Measurements from ENCODE around the gene PWP2. TPM values are rescaled to one million over a fixed set of nuclear protein-coding genes. Genes with fewer than 3 reads are reported as not detected.

The PWP2 gene
- total and polyA plus RNA-seq, 4 donors: 3.6 to 20.4 (median 9.6) TPM

- H3K36me3 ChIP-seq (ENCODE audit: control insufficient read depth in 4 of 4, insufficient read depth in 4 of 4, low read length in 4 of 4): peaks cover 11 to 45% (median 13%) of the 10 kb centered on the region in 4 donors
- H3K27ac ChIP-seq (ENCODE audit: low read depth in 1 of 2, low read length in 1 of 2): no peak overlapping the region
- TF ChIP-seq, protein P1, sequence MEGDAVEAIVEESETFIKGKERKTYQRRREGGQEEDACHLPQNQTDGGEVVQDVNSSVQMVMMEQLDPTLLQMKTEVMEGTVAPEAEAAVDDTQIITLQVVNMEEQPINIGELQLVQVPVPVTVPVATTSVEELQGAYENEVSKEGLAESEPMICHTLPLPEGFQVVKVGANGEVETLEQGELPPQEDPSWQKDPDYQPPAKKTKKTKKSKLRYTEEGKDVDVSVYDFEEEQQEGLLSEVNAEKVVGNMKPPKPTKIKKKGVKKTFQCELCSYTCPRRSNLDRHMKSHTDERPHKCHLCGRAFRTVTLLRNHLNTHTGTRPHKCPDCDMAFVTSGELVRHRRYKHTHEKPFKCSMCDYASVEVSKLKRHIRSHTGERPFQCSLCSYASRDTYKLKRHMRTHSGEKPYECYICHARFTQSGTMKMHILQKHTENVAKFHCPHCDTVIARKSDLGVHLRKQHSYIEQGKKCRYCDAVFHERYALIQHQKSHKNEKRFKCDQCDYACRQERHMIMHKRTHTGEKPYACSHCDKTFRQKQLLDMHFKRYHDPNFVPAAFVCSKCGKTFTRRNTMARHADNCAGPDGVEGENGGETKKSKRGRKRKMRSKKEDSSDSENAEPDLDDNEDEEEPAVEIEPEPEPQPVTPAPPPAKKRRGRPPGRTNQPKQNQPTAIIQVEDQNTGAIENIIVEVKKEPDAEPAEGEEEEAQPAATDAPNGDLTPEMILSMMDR (IDR thresholded peaks at IDR 0.05; ENCODE audit: control extremely low read depth, extremely low read depth): no peak
- no peaks in the 10 kb centered on the region for H3K9me3 ChIP-seq (ENCODE audit: control insufficient read depth in 4 of 4, insufficient read depth in 3 of 4, low read length in 3 of 4)
- ATAC-seq (ENCODE audit: insufficient read depth, low FRiP score) (no peak), DNase-seq (no peak)
- H3K27me3 ChIP-seq (ENCODE audit: control insufficient read depth in 3 of 3, insufficient read depth in 3 of 3, low read length in 2 of 3): no peaks in the 10 kb centered on the region
- 78 to 84% methylated on average over 15 of the region's 15 CpGs for WGBS, 2 donors
- H3K4me1 ChIP-seq (ENCODE audit: control insufficient read depth in 5 of 5, insufficient read depth in 5 of 5, low read length in 5 of 5): no peaks in the 10 kb centered on the region
- no peak overlapping the region for H3K9ac ChIP-seq (ENCODE audit: insufficient read depth in 1 of 2, low read length in 2 of 2)
- no peak overlapping the region for H3K4me3 ChIP-seq
Measured at GRCh38 chr21:44067011-44067839, 40.0 kb upstream of the PWP2 start.

- Histone ChIP-seq H3K9me3 (ENCODE audit: control insufficient read depth in 4 of 4, insufficient read depth in 3 of 4, low read length in 3 of 4) (no peaks in the 10 kb centered on the region), H3K4me3 (no peak overlapping the region), H3K4me1 (ENCODE audit: control insufficient read depth in 5 of 5, insufficient read depth in 5 of 5, low read length in 5 of 5) (no peaks in the 10 kb centered on the region), H3K36me3 (ENCODE audit: control insufficient read depth in 4 of 4, insufficient read depth in 4 of 4, low read length in 4 of 4) (peaks cover 1 to 37% (median 10%) of the 10 kb centered on the region in 4 donors), H3K27ac (ENCODE audit: low read depth in 1 of 2, low read length in 1 of 2) (no peak overlapping the region), H3K27me3 (ENCODE audit: control insufficient read depth in 3 of 3, insufficient read depth in 3 of 3, low read length in 2 of 3) (no peaks in the 10 kb centered on the region), H3K9ac (ENCODE audit: insufficient read depth in 1 of 2, low read length in 2 of 2) (no peak overlapping the region)
- 95 to 96% methylated on average over 7 of the region's 7 CpGs for WGBS, 2 donors
- TF ChIP-seq, protein P1 (IDR thresholded peaks at IDR 0.05; ENCODE audit: control extremely low read depth, extremely low read depth): no peak
- DNase-seq (no peak), ATAC-seq (ENCODE audit: insufficient read depth, low FRiP score) (no peak)
Measured at GRCh38 chr21:44070391-44070790, 36.8 kb upstream of the PWP2 start.

DNA sequence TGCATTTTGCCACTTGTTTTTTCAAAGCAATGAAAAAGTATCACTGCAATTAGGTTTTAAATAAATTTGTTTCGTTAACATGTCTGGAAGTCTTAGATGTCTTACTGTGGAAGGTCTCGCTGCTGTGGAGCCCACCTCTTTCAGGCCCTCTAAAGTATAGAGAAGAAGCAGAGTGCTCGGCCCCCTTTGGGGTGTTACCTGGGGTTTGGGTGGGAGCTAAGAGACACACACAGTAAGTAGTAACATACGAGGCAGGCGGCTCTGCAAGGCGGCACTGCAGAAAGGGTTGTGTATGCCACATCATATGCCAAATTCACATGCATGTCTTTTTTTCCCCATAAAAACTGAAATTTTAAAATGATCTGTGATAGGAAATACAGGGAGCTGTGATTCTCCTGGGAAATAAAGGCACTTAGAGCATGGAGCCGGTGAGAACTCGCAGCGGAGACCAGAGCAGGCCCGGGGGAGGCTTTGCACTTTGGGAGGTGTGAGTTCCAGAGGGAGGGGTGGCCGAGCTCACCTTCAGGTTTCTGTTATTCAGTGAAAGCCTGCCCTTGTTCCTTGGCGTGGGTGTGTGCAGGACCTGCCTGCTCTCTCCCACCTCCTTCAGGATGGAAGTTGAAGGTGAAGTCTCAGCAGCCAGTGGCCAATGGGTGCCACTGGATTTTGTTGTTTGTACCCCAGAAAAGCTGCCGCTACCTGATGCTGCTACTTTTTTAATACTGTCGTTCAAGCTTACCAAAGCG, 35.7 kb upstream of the PWP2 start:
- Histone ChIP-seq H3K9ac (ENCODE audit: insufficient read depth in 1 of 2, low read length in 2 of 2) (no peak overlapping the region), H3K36me3 (ENCODE audit: control insufficient read depth in 4 of 4, insufficient read depth in 4 of 4, low read length in 4 of 4) (peaks cover 3 to 43% (median 13%) of the 10 kb centered on the region in 4 donors), H3K27ac (ENCODE audit: low read depth in 1 of 2, low read length in 1 of 2) (no peak overlapping the region), H3K4me3 (no peak overlapping the region), H3K9me3 (ENCODE audit: control insufficient read depth in 4 of 4, insufficient read depth in 3 of 4, low read length in 3 of 4) (no peaks in the 10 kb centered on the region), H3K4me1 (ENCODE audit: control insufficient read depth in 5 of 5, insufficient read depth in 5 of 5, low read length in 5 of 5) (no peaks in the 10 kb centered on the region), H3K27me3 (ENCODE audit: control insufficient read depth in 3 of 3, insufficient read depth in 3 of 3, low read length in 2 of 3) (no peaks in the 10 kb centered on the region)
- DNase-seq (no peak), ATAC-seq (ENCODE audit: insufficient read depth, low FRiP score) (no peak)
- TF ChIP-seq, protein P1 (IDR thresholded peaks at IDR 0.05; ENCODE audit: control extremely low read depth, extremely low read depth): no peak
- 86 to 93% methylated on average over 15 of the region's 15 CpGs for WGBS, 2 donors

All from lung (tissue), 12 donors.